Activated CD4-positive, alpha-beta T cell treated with anti-CD3 and anti-CD28 coated beads for 1 hour (primary cell): ENCODE results near the gene SLC19A1.

Source experiments
- DNase-seq: peaks from one replicate; pipeline ENCODE4 v3.0.0-alpha.2; 2020

SLC19A1 gene

GRCh38 chr21:45488931-45489721, 53.1 kb downstream of the SLC19A1 start:
- DNase-seq = no peak

GRCh38 chr21:45487891-45488600, 54.2 kb downstream of the SLC19A1 start:
- DNase-seq = no peak

GRCh38 chr21:45487161-45487806, 55.0 kb downstream of the SLC19A1 start:
- no peak for DNase-seq

DNA sequence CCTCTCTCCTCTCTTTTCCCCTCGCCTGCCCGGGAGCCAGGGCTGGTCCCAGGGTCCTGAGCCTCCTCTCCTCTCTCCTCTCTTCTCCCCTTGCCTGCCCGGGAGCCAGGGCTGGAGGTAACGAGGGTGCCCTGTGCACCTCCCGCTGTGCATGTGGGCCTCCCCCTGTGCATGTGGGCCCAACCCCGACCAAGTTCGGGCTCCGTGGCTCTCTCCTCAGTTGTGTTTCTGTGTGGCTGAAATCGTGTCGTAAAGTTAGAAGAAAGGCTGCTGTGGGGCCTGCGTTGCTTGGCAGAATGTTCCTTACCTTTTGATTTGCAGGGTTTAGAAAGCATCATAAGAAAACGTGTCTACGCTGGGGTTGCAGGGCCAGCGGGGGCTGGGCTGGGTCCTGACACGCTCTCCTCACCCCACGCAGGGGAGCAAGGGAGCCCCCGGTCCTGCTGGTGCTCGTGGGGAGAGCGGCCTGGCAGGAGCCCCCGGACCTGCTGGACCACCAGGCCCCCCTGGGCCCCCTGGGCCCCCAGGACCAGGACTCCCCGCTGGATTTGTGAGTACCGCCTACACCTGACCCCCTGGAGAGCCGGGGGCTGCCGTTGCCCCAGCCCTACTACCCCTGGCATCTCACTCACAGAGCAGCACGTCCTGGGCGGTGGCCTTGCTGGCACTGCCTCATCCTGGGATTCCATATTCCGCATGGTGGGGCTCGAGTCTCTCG, 55.6 kb downstream of the SLC19A1 start:
- DNase-seq = no peak

- no peak for DNase-seq
Observed at GRCh38 chr21:45485686-45486442, 56.4 kb downstream of the SLC19A1 start.

DNA sequence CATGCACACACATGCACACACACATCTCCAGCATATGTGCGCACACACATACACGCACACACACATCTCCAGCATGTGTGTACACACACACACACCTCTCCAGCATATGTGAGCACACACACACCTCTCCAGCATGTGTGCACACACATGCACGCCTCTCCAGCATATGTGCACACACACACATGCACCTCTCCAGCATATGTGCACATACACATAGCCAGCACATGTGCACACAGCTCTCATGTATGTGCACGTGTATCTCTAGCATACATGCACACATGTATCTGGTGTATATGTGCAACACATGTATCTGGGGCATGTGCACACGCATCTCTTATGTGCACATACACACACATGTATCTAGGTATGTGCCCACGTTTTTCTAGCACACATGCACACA, 57.9 kb downstream of the SLC19A1 start:
- no peak for DNase-seq

DNA sequence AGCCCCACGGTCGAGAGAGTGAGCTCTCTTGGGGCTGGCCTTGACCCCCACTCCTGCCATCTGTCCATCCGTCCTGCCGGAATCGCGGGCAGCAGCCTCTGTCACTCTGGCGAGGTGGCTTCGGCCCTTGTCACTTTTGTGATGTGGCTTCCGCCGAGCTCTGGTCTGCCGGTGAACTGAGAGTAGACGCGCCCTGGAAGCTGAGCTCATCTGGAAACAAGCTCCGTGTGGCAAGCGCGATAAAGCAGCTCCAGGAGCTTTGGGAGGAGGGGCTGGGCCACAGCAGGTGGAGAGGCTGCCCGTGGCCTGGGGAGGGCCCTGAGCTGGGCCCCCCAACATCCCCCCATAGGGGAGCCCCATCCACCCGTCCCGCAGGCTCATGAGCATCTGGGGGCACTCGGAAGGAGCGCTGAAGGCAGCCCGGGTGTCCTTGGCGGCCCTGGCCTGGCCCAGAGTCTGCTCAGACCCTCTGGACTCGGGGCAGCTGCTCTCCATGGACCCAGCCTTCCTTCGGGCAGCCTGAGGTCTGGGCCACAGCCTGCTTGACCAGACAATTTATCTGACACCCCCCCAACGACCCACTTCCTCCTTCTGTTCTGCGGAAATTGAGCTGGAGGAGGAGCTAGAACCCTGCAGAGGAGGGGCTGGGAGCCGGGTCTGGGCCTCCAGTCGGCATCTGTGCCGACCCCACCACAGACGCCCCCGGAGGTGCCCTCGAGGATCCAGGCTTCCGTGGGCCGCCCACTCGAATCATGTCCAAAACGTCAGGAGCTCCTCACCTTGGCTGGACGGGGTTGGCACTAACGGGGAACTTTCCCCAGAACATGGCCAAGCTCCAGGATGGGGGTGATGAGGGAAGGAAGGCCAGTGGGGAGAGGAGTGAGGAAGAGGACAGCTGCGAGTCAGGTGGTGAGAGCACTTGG, 59.1 kb downstream of the SLC19A1 start:
- peak; percentile 34 for DNase-seq

- no peak for DNase-seq
Observed at GRCh38 chr21:45481977-45482898, 60.0 kb downstream of the SLC19A1 start.

GRCh38 chr21:45481566-45481965, 60.7 kb downstream of the SLC19A1 start:
- no peak for DNase-seq

DNA sequence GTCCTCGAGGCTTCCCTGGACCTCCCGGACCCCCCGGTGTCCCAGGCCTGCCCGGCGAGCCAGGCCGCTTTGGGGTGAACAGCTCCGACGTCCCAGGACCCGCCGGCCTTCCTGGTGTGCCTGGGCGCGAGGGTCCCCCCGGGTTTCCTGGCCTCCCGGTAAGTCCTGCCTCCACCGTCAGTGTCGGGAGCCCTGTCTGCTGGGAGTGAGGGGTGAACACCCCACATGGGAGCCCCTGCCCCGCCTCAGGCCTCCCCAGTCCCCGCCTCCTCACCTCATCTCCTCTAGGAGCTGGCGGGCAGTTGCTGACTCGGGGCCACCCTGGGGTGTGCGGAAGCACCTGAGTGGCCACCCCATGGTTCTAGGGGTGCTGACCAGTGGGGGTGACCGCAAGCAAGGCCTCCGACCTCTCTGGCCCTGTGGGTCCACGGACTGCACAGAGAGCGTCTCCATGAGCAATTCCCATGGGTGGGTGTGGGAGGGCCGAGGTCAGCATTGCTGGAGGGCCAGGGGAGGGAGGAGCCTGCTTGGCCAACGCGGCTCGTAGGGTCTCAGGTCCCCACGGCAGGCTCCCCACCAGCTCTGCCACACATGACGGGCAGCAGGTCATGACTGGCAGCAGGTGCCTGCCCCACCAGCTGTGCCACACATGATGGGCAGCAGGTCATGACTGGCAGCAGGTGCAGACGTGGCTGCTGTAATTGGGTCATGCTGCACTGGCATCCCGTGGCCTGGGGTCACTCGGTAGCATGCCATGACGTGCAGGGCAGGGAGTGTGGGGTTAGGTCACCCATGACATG, 61.3 kb downstream of the SLC19A1 start:
- no peak for DNase-seq

GRCh38 chr21:45479691-45480675, 62.3 kb downstream of the SLC19A1 start:
- no peak for DNase-seq

GRCh38 chr21:45478816-45479669, 63.2 kb downstream of the SLC19A1 start:
- DNase-seq = no peak

DNA sequence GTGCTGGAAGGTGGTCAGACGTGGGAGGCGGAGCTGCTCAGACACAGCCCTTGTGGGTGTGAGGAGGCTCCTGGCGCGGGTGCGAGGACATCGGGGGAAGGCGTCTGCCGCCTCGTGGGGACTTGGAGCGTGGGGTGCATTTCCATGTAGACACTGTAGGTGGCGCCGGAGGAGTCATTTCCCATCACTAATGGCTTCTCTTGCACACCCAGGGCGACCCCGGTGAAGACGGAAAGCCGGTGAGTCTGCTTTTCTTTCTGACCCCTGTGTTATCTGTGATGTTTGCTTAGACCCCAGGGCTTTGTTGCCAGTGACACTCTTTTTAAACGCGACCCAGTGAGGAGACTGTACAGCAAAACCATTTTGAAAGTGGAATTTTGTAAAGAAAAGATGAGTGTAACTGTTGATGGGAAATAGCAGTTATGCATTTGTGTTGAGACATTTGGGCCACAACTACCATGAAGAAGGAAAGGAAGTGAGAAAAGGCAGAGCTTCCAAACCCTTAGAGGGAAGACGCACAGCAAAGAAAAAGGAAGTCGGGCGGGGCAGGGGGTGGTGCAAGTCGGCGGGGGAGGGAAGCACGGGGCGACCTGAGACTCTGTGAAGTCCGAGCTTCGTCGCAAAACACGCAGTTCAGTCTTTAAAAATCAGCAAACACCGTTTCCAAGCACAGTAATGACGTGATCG, 64.0 kb downstream of the SLC19A1 start:
- DNase-seq = peak; percentile 72

DNA sequence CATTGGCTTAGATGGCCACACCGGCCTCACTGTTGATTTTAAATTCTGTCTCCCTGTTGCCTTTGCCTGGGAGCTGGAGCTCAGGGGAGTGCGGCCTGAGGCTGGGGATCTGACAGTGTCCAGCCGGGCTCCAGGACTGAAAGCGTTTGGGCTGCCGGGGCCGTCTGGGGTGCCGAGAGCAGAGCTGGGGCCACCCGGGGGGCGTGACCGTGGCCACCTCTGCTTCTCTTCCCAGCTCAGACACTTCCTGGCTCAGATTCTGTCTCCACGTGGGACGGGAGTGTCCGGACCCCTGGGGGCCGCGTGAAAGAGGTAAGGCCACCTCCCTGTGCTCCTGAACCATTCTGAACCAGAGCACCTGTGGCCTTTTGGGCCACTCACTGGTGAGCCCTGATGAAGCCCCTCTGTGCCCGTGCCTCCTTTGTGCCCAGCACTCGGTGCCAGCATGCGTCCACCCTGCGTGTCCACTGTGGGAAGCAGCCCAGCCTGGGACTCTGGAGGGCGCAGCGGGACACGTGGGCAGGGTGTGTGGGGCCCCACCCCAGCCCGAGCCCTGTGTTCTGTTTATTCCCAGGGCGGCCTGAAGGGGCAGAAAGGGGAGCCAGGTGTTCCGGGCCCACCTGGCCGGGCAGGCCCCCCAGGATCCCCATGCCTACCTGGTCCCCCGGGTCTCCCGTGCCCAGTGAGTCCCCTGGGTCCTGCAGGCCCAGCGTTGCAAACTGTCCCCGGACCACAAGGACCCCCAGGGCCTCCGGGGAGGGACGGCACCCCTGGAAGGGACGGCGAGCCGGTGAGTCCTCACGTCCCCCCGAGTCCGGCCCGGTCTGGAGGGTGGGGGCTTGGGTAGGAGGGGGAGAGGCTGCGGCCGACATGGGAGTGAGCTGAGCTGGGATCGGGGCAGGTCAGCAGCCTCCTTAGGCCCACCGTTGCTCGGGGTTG, 64.8 kb downstream of the SLC19A1 start:
- DNase-seq = no peak

DNA sequence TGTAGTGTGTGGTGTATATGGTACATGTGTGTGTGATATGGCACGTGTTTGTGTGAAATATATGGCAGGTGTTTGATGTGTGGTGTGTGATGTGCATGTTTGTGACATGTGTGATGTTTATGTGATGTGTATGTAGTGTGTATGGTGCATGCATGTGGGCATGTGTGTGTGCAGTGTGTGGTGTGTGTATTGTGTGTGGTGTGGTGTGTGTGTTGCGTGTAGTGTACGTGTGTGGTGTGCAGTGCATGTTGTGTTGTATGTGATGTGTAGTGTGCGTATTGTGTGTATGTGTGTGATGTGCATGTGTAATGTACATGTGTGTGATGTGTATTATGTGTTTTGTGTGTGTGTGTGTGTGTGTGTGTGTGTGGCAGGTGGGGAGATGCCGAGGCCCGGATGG, 65.7 kb downstream of the SLC19A1 start:
- DNase-seq = no peak
